SK-N-SH (cell line): Measurements from ENCODE around the gene ADGRL3. TPM values are rescaled to one million over a fixed set of nuclear protein-coding genes. Genes with fewer than 3 reads are reported as not detected.

Experiments used
- CTCF ChIA-PET: fragments of 300-600, 350-600 bp; formaldehyde crosslinking; extraction: SDS; loops from one replicate; lab custom pipeline; 2021; lab: Yijun Ruan, JAX
- POLR2A ChIA-PET: fragments of 350-600 bp; sonication (Branson Sonifier 250); formaldehyde crosslinking; extraction: SDS; loops from one replicate; lab custom pipeline; 2020; ENCODE audit warnings: antibody characterized with exemption, inconsistent platforms; lab: Yijun Ruan, JAX
- DNase-seq: peaks from one replicate; pipeline ENCODE4 v3.0.0; 2012
- H2AFZ ChIP-seq: fragments of 200-600 bp; sonication (generic); 2 replicates; pipeline ENCODE4 v1.8.1; 2016; ENCODE audit warnings: antibody characterized with exemption, mild to moderate bottlenecking, low read depth
- H3F3A ChIP-seq: fragments of 200-600 bp; sonication (generic); replicated peaks from 2 replicates; pipeline ENCODE3; 2016; ENCODE audit warnings: antibody characterized with exemption, mild to moderate bottlenecking; ENCODE audit not compliant: insufficient read depth
- H3K27ac ChIP-seq, 2 experiments: fragments of 200-500 bp in 1 of 2; fragments of 200-600 bp in 1 of 2; sonication (Bioruptor generic) in 1 of 2; sonication (generic), shearing (Covaris generic) in 1 of 2; 2 replicates each; pipeline versions ENCODE4 v1.5.1 to v1.6.1; 2014 to 2016; ENCODE audit warnings: low read depth in 2 of 2, inconsistent platforms in 1 of 2, low read length in 1 of 2, mild to moderate bottlenecking in 1 of 2, mixed read lengths in 1 of 2
- H3K27me3 ChIP-seq: fragments of 200-600 bp; sonication (generic), shearing (Covaris generic); 2 replicates; pipeline ENCODE4 v1.6.1; 2016; ENCODE audit warnings: mixed run types; ENCODE audit not compliant: insufficient read depth
- H3K36me3 ChIP-seq, 2 experiments: fragments of 200-500 bp in 1 of 2; fragments of 200-600 bp in 1 of 2; sonication (Bioruptor generic) in 1 of 2; sonication (generic) in 1 of 2; replicated peaks in 1 of 2; 2 replicates each; pipeline versions ENCODE3 to v1.5.1; 2014 to 2016; ENCODE audit warnings: low read length in 1 of 2, mild to moderate bottlenecking in 1 of 2; ENCODE audit not compliant: insufficient read depth in 2 of 2, control insufficient read depth in 1 of 2
- H3K4me1 ChIP-seq, 2 experiments: fragments of 200-500 bp in 1 of 2; fragments of 200-600 bp in 1 of 2; sonication (Bioruptor generic) in 1 of 2; sonication (generic), shearing (Covaris generic) in 1 of 2; 2 replicates each; pipeline versions ENCODE4 v1.5.1 to v1.6.1; 2014 to 2016; ENCODE audit warnings: low read depth in 1 of 2, low read length in 1 of 2, mixed run types in 1 of 2; ENCODE audit not compliant: insufficient read depth in 2 of 2, control insufficient read depth in 1 of 2
- H3K4me2 ChIP-seq: fragments of 200-600 bp; sonication (generic), shearing (Covaris generic); 2 replicates; pipeline ENCODE4 v1.6.1; 2017; ENCODE audit warnings: mixed run types
- H3K4me3 ChIP-seq, 2 experiments: fragments of 200-500 bp in 1 of 2; fragments of 200-600 bp in 1 of 2; sonication (Bioruptor generic) in 1 of 2; sonication (generic), shearing (Covaris generic) in 1 of 2; 2 replicates each; pipeline versions ENCODE4 v1.5.1 to v1.8.1; 2014 to 2016; ENCODE audit warnings: low read depth in 2 of 2, inconsistent platforms in 1 of 2, low read length in 1 of 2, mild to moderate bottlenecking in 1 of 2, mixed read lengths in 1 of 2, moderate library complexity in 1 of 2
- H3K79me2 ChIP-seq: fragments of 200-600 bp; sonication (generic); 2 replicates; pipeline ENCODE4 v1.8.1; 2017; ENCODE audit warnings: mild to moderate bottlenecking; ENCODE audit not compliant: insufficient read depth
- H3K9ac ChIP-seq: fragments of 200-600 bp; sonication (generic); 2 replicates; pipeline ENCODE4 v1.6.1; 2017; ENCODE audit warnings: mixed run types
- H3K9me2 ChIP-seq: fragments of 200-600 bp; sonication (generic); 2 replicates; pipeline ENCODE4 v1.6.1; 2017; ENCODE audit warnings: mixed run types
- H3K9me3 ChIP-seq: fragments of 200-600 bp; sonication (generic); 2 replicates; pipeline ENCODE4 v1.6.1; 2017; ENCODE audit warnings: mixed run types, mild to moderate bottlenecking, moderate library complexity
- H4K20me1 ChIP-seq: fragments of 200-600 bp; sonication (generic); 2 replicates; pipeline ENCODE4 v1.6.1; 2017; ENCODE audit warnings: mild to moderate bottlenecking, mixed run types; ENCODE audit not compliant: insufficient read depth
- CHD2 ChIP-seq: fragments of 150-350 bp; IDR thresholded peaks from 2 replicates; pipeline ENCODE4 v1.6.1; 2018; ENCODE audit warnings: low read length; ENCODE audit not compliant: partially characterized antibody
- ELF1 ChIP-seq: IDR thresholded peaks from 2 replicates; pipeline ENCODE4 v1.4.0; 2012
- EP300 ChIP-seq, 2 experiments: IDR thresholded peaks; 2 replicates each; pipeline versions ENCODE4 v1.4.0 to v1.6.1; 2012; ENCODE audit warnings: borderline replicate concordance in 1 of 2, low read depth in 1 of 2, low read length in 1 of 2
- FOSL2 ChIP-seq: IDR thresholded peaks from 2 replicates; pipeline ENCODE4 v1.4.0; 2012; ENCODE audit warnings: low read depth, mild to moderate bottlenecking, moderate library complexity, borderline replicate concordance
- FOXM1 ChIP-seq: IDR thresholded peaks from 2 replicates; pipeline ENCODE4 v1.4.0; 2012; ENCODE audit warnings: low read depth, mild to moderate bottlenecking
- JUND ChIP-seq: IDR thresholded peaks from 2 replicates; pipeline ENCODE4 v1.4.0; 2012
- MXI1 ChIP-seq: IDR thresholded peaks from 2 replicates; pipeline ENCODE4 v1.6.1; 2012; ENCODE audit warnings: mild to moderate bottlenecking, low read depth, low read length, improper control_type of control experiment
- POLR2AphosphoS5 ChIP-seq: IDR thresholded peaks from 2 replicates; pipeline ENCODE4 v1.6.1; 2012; ENCODE audit warnings: low read depth, low read length
- RAD21 ChIP-seq: IDR thresholded peaks from 2 replicates; pipeline ENCODE4 v1.6.1; 2012; ENCODE audit warnings: mild to moderate bottlenecking, low read length
- RCOR1 ChIP-seq: fragments of 150-350 bp; IDR thresholded peaks from 2 replicates; pipeline ENCODE4 v1.6.1; 2017; ENCODE audit warnings: antibody characterized with exemption, low read length
- RXRA ChIP-seq: IDR thresholded peaks from 2 replicates; pipeline ENCODE4 v1.4.0; 2012; ENCODE audit warnings: low read depth, mild to moderate bottlenecking, borderline replicate concordance
- TAF1 ChIP-seq: IDR thresholded peaks from 2 replicates; pipeline ENCODE4 v1.6.1; 2012; ENCODE audit warnings: low read depth, mild to moderate bottlenecking, low read length, moderate library complexity, borderline replicate concordance
- TEAD4 ChIP-seq: IDR thresholded peaks from 2 replicates; pipeline ENCODE4 v1.4.0; 2012; ENCODE audit warnings: mild to moderate bottlenecking, borderline replicate concordance; ENCODE audit not compliant: insufficient read depth
- WGBS: methylation state at CpG from one replicate; pipeline ENCODE4 v1.1.6; 2017; ENCODE audit warnings: low lambda C conversion rate; 5-methylcytosine and 5-hydroxymethylcytosine counted together
- polyA plus RNA-seq, 3 experiments: library from polyadenylated mRNA; depleted of rRNA; stranded (reverse); fragments of >200 nt; gene quantifications; 2 replicates each; pipeline ENCODE4 v1.2.3, GENCODE V29; 2012
- TF ChIP-seq, protein P1 (sequence below): IDR thresholded peaks from 2 replicates; pipeline ENCODE4 v1.4.0; 2012; ENCODE audit warnings: low read depth, borderline replicate concordance
- TF ChIP-seq, protein P2 (sequence below): IDR thresholded peaks from 2 replicates; pipeline ENCODE4; 2012
- TF ChIP-seq, protein P3 (sequence below): IDR thresholded peaks from 2 replicates; pipeline ENCODE4 v1.4.0; 2012; ENCODE audit warnings: low read depth, borderline replicate concordance
- TF ChIP-seq, protein P4 (sequence below): fragments of 150-350 bp; IDR thresholded peaks from 2 replicates; pipeline ENCODE4 v1.6.1; 2017; ENCODE audit warnings: antibody characterized with exemption, low read length, low read depth, borderline replicate concordance

ADGRL3 gene
- polyA plus RNA-seq, 1 of the 3 experiments (the other 2 are of a cell fraction), result 0.03 TPM

DNA sequence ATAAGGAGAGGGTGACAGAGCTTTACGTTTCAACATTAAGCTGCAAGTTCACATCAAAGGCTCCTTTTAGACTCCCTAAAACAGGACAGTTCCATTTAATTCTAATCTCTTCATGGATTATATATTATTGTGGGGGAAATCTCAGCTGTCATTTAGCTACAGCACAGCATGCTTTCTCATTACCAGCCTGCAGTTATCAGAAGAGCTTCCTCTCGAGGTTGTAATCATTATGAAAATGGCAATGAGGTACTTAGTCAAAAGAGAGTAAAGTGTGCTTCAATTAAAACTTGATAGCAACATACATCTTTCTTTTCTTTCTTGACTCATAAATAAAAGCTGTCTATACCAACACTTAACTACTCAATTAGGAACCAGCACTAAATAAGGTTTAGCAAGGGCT is 896.8 kb downstream of the ADGRL3 start:
- CTCF ChIA-PET, result no interaction called here
- Histone ChIP-seq H3K36me3 (no peaks in the 10 kb centered on the region), H3K9ac (no peak overlapping the region), H3K27me3 (no peaks in the 10 kb centered on the region), H4K20me1 (no peaks in the 10 kb centered on the region), H3K4me3 (no peak overlapping the region), H3K79me2 (no peaks in the 10 kb centered on the region), H3K4me1 (no peaks in the 10 kb centered on the region), H3K4me2 (no peak overlapping the region), H3K9me3 (no peaks in the 10 kb centered on the region), H3K27ac (no peak overlapping the region), H3K9me2 (no peaks in the 10 kb centered on the region), H2AFZ (no peak overlapping the region), H3F3A (no peaks in the 10 kb centered on the region)
- no peak for DNase-seq
- 54% methylated on average over 2 of the region's 2 CpGs for WGBS
- POLR2A ChIA-PET, result no interaction called here
- TF ChIP-seq CHD2, result no peak
- TF ChIP-seq, protein P1, sequence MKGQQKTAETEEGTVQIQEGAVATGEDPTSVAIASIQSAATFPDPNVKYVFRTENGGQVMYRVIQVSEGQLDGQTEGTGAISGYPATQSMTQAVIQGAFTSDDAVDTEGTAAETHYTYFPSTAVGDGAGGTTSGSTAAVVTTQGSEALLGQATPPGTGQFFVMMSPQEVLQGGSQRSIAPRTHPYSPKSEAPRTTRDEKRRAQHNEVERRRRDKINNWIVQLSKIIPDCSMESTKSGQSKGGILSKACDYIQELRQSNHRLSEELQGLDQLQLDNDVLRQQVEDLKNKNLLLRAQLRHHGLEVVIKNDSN, result no peak
- no peak for TF ChIP-seq EP300 (IDR thresholded peaks at IDR 0.05; ENCODE audit: borderline replicate concordance in 1 of 2, low read depth in 1 of 2, low read length in 1 of 2)
- no peak for TF ChIP-seq POLR2AphosphoS5
- TF ChIP-seq, protein P2, sequence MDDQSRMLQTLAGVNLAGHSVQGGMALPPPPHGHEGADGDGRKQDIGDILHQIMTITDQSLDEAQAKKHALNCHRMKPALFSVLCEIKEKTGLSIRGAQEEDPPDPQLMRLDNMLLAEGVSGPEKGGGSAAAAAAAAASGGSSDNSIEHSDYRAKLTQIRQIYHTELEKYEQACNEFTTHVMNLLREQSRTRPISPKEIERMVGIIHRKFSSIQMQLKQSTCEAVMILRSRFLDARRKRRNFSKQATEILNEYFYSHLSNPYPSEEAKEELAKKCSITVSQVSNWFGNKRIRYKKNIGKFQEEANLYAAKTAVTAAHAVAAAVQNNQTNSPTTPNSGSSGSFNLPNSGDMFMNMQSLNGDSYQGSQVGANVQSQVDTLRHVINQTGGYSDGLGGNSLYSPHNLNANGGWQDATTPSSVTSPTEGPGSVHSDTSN, result no peak
- TF ChIP-seq TAF1, result no peak
- TF ChIP-seq, protein P3, sequence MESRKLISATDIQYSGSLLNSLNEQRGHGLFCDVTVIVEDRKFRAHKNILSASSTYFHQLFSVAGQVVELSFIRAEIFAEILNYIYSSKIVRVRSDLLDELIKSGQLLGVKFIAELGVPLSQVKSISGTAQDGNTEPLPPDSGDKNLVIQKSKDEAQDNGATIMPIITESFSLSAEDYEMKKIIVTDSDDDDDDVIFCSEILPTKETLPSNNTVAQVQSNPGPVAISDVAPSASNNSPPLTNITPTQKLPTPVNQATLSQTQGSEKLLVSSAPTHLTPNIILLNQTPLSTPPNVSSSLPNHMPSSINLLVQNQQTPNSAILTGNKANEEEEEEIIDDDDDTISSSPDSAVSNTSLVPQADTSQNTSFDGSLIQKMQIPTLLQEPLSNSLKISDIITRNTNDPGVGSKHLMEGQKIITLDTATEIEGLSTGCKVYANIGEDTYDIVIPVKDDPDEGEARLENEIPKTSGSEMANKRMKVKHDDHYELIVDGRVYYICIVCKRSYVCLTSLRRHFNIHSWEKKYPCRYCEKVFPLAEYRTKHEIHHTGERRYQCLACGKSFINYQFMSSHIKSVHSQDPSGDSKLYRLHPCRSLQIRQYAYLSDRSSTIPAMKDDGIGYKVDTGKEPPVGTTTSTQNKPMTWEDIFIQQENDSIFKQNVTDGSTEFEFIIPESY, result no peak
- TF ChIP-seq ELF1, result no peak
- no peak for TF ChIP-seq RAD21
- no peak for TF ChIP-seq RXRA
- no peak for TF ChIP-seq TEAD4
- TF ChIP-seq FOSL2, result no peak
- TF ChIP-seq FOXM1, result no peak
- TF ChIP-seq JUND, result no peak
- TF ChIP-seq MXI1, result no peak
- TF ChIP-seq, protein P4, sequence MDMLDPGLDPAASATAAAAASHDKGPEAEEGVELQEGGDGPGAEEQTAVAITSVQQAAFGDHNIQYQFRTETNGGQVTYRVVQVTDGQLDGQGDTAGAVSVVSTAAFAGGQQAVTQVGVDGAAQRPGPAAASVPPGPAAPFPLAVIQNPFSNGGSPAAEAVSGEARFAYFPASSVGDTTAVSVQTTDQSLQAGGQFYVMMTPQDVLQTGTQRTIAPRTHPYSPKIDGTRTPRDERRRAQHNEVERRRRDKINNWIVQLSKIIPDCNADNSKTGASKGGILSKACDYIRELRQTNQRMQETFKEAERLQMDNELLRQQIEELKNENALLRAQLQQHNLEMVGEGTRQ, result no peak
- TF ChIP-seq RCOR1, result no peak
